ENCODE data around the gene GOLT1B. TPM values are rescaled to one million over a fixed set of nuclear protein-coding genes. Genes with fewer than 3 reads are reported as not detected.

The GOLT1B gene
- total RNA-seq, 1 donor from 2014 or later = 67.1 TPM

DNA sequence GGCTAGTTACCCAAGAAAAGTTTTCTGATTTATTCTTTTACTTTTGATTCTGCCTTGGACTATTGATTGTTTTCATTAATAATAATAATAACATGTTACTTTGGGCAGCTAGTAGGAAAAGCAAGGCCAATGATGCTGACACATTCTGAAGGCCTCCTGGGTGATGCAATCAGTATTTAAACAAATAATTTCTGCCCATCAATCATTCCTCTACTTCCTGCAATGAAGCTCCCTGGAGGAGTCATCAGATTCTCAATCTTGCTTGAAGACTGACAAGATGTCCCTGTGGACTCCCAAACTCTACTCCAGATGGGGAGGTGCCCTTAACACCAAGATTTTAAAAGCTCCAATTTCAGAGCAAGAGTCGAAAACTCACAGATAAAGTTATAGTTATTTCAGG, 24.5 kb downstream of the GOLT1B start, which contains the start of gene SPX:
Gene SPX (plus strand): TSS at position 244 of the 400 bp plus-strand sequence. CDS start 177 bp downstream, outside the sequence.
- TF ChIP-seq CTCF (IDR thresholded peaks at IDR 0.05; ENCODE audit: insufficient read depth, low read length, severe bottlenecking) = no peak
- FAIRE-seq (no peak), DNase-seq (ENCODE audit: low read depth) (peak; percentile 82)
- Histone ChIP-seq H3K4me3 (ENCODE audit: low read depth, low read length) (peak within 1 kb of the TSS; percentile 56), H3K27me3 (ENCODE audit: control insufficient read depth, insufficient read depth, low read length) (no peaks in the 10 kb centered on the region), H3K36me3 (ENCODE audit: control insufficient read depth, insufficient read depth, low read length) (no peaks in the 10 kb centered on the region)

DNA sequence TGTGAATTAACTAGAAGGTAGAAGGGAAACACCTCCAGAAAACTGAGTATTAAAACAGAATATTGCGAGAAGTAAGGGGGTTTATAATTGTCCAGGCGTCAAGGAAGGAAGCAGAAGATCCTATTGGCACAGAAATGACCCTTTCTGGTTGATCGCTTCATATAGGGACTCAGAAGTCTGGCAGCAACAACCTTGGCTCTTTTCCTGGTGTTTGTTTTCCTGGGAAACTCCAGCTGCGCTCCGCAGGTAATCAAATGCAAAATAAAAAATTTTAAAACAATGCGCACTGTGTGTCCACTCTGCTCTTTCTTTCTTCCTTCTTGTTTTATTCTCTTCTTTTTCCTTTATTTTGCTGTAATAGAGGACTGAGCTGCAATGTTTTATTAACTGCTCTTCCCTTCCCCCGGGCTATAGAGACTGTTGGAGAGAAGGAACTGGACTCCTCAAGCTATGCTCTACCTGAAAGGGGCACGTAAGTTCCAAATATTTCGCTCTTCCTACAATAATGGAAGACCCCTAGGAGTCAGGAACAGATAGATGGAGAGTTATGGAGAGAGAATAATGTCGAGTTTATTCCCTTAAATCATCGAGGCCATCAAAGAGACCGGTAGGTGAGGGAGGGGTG, 25.2 kb downstream of the GOLT1B start:
- FAIRE-seq = no peak
- no peaks in the 10 kb centered on the region for H3K36me3 ChIP-seq (ENCODE audit: control insufficient read depth, insufficient read depth, low read length)
- no peak for TF ChIP-seq CTCF (IDR thresholded peaks at IDR 0.05; ENCODE audit: insufficient read depth, low read length, severe bottlenecking)

DNA sequence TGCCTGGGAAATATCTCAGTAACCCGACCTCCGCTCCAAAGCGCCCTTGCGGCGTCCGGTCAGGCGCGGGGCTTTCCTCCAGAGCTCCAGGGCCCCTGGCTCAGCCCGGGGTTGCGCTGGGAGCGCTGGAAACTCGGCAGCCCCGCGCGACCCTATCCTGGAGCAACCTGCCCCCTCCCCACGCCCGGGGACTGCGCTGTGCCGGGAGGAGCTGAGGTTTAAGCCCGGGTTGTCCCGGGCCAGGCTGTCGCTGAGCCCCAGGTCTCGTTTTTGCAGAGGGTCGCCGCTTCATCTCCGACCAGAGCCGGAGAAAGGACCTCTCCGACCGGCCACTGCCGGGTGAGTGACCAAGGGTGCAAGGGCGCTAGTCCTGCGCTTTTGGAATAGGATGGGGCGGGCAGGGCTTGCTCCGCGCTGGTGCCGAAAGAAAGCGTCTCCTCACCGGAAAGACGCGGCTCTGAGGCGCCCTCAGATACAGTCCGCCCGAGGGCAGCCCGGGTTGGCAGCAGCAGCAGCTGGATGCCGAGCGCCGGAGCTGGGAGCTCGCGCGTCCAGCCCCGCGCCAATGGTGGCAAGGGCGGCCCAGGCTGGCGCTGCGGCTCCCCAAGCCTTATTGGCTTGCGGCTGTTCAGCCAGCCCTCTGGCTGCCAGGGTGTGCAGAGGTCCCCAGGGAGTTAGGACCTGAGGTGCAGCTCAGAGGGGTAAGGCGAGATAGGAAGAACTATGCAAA, 26.0 kb downstream of the GOLT1B start:
- H3K36me3 ChIP-seq (ENCODE audit: control insufficient read depth, insufficient read depth, low read length) = no peaks in the 10 kb centered on the region
- H3K27me3 ChIP-seq (ENCODE audit: control insufficient read depth, insufficient read depth, low read length) = no peaks in the 10 kb centered on the region
- peak overlapping the region; percentile 56 for H3K4me3 ChIP-seq (ENCODE audit: low read depth, low read length)
- peak; percentile 50 for DNase-seq (ENCODE audit: low read depth)
- FAIRE-seq = no peak
- TF ChIP-seq CTCF (IDR thresholded peaks at IDR 0.05; ENCODE audit: insufficient read depth, low read length, severe bottlenecking) = no peak

More for the DNA sequence above, 25.2 kb downstream of the GOLT1B start:
- Histone ChIP-seq H3K4me3 (ENCODE audit: low read depth, low read length) (peak overlapping the region; percentile 56), H3K27me3 (ENCODE audit: control insufficient read depth, insufficient read depth, low read length) (no peaks in the 10 kb centered on the region)
- peak; percentile 8 for DNase-seq (ENCODE audit: low read depth)

DNA sequence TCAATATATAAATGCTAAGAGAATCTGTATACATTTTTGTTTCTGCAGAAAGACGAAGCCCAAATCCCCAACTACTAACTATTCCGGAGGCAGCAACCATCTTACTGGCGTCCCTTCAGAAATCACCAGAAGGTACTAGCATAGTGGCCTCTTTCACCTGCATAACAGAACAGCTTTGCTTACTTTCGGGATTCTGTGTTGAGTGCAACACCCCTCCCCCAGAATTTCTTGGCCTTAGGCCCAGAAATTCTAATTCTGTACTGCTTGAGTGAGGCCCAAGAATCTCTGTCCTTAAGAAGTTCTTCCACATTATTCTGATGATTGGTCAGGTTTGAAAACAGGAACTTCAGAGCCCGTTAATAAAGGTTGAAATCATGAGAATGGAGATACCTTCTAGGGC, 27.4 kb downstream of the GOLT1B start:
- no peaks in the 10 kb centered on the region for H3K27me3 ChIP-seq (ENCODE audit: control insufficient read depth, insufficient read depth, low read length)
- DNase-seq (ENCODE audit: low read depth) (no peak), FAIRE-seq (no peak)
- no peak for TF ChIP-seq CTCF (IDR thresholded peaks at IDR 0.05; ENCODE audit: insufficient read depth, low read length, severe bottlenecking)
- no peak overlapping the region for H3K4me3 ChIP-seq (ENCODE audit: low read depth, low read length)
- H3K36me3 ChIP-seq (ENCODE audit: control insufficient read depth, insufficient read depth, low read length) = no peaks in the 10 kb centered on the region

GRCh38 chr12:21529456-21529855, 27.9 kb downstream of the GOLT1B start:
- no peak for TF ChIP-seq CTCF (IDR thresholded peaks at IDR 0.05; ENCODE audit: insufficient read depth, low read length, severe bottlenecking)
- FAIRE-seq = no peak
- no peak overlapping the region for H3K4me3 ChIP-seq (ENCODE audit: low read depth, low read length)
- H3K27me3 ChIP-seq (ENCODE audit: control insufficient read depth, insufficient read depth, low read length) = no peaks in the 10 kb centered on the region
- H3K36me3 ChIP-seq (ENCODE audit: control insufficient read depth, insufficient read depth, low read length) = no peaks in the 10 kb centered on the region
- DNase-seq (ENCODE audit: low read depth) = no peak
